GM21528 (cell line): ENCODE results near the gene AANAT.

Source experiments
- ATAC-seq: cut with Tn5 transposase; IDR thresholded peaks from one replicate; pipeline ENCODE4 v1.9.1; 2021; ENCODE audit warnings: mild to moderate bottlenecking, moderate library complexity; ENCODE audit not compliant: unreplicated experiment, low FRiP score

The AANAT gene

GRCh38 chr17:76441686-76442340 lies 25.6 kb upstream of the AANAT start:
- ATAC-seq, result no peak

GRCh38 chr17:76442341-76443338 lies 24.8 kb upstream of the AANAT start:
- ATAC-seq, result no peak

GRCh38 chr17:76444518-76445311 lies 22.7 kb upstream of the AANAT start:
- no peak for ATAC-seq

- no peak for ATAC-seq
Measured at GRCh38 chr17:76445697-76446448, 21.5 kb upstream of the AANAT start.

GRCh38 chr17:76446449-76447231 lies 20.8 kb upstream of the AANAT start:
- no peak for ATAC-seq

- ATAC-seq, result no peak
Measured at GRCh38 chr17:76447931-76448652, 19.3 kb upstream of the AANAT start.

- ATAC-seq, result no peak
Measured at GRCh38 chr17:76449126-76449525, 18.3 kb upstream of the AANAT start.

- no peak for ATAC-seq
Measured at GRCh38 chr17:76451506-76451905, 15.9 kb upstream of the AANAT start.

- ATAC-seq, result peak; percentile 19
Measured at GRCh38 chr17:76452127-76452659, 15.2 kb upstream of the AANAT start.

GRCh38 chr17:76452660-76453430 lies 14.6 kb upstream of the AANAT start, which contains the start of gene UBE2O:
UBE2O (minus strand) TSS chr17:76453152; CDS start chr17:76453141, 11 bp downstream.
- peak; percentile 82 for ATAC-seq

- no peak for ATAC-seq
Measured at GRCh38 chr17:76453431-76453743, 14.0 kb upstream of the AANAT start.

GRCh38 chr17:76458580-76459490 lies 8.6 kb upstream of the AANAT start:
- no peak for ATAC-seq

GRCh38 chr17:76459674-76460073 lies 7.7 kb upstream of the AANAT start:
- ATAC-seq, result no peak

- ATAC-seq, result no peak
Measured at GRCh38 chr17:76461765-76462555, 5.4 kb upstream of the AANAT start.

GRCh38 chr17:76462556-76463290 lies 4.7 kb upstream of the AANAT start:
- ATAC-seq, result no peak
